Endothelial cell of umbilical vein (primary cell): ENCODE measurements around the gene CENPN.

Source experiments
- CTCF ChIP-seq, 2 donors: IDR thresholded peaks; 1 replicate in 1 of 2; 2 replicates in 1 of 2; pipeline ENCODE4 v1.5.1; 2011; ENCODE audit warnings: low read length in 2 of 2, mild to moderate bottlenecking in 2 of 2, moderate library complexity in 2 of 2, control low read depth in 1 of 2, inconsistent platforms in 1 of 2, low read depth in 1 of 2; ENCODE audit not compliant: insufficient read depth in 1 of 2; ENCODE audit errors: extremely low read depth in 1 of 2
- EZH2 ChIP-seq: IDR thresholded peaks from 2 replicates; pipeline ENCODE4 v1.6.1; 2012; ENCODE audit warnings: borderline replicate concordance, low read depth, mild to moderate bottlenecking, moderate library complexity, low read length, inconsistent platforms; ENCODE audit not compliant: severe bottlenecking
- FOS ChIP-seq: IDR thresholded peaks from 2 replicates; pipeline ENCODE4 v1.6.1; 2011; ENCODE audit warnings: mild to moderate bottlenecking, low read length, moderate library complexity, borderline replicate concordance; ENCODE audit not compliant: insufficient read depth
- JUN ChIP-seq: IDR thresholded peaks from 2 replicates; pipeline ENCODE4 v1.6.1; 2011; ENCODE audit warnings: borderline replicate concordance, low read depth; ENCODE audit not compliant: insufficient read length, insufficient read depth
- MAX ChIP-seq: IDR thresholded peaks from 2 replicates; pipeline ENCODE4 v1.6.1; 2011; ENCODE audit not compliant: insufficient read depth, insufficient read length

GRCh38 chr16:80984124-80984892 is 22.7 kb upstream of the CENPN start:
- TF ChIP-seq CTCF (IDR thresholded peaks at IDR 0.05; ENCODE audit: extremely low read depth in 1 of 2, insufficient read depth in 1 of 2, low read depth in 1 of 2, low read length in 2 of 2) = no peak
- TF ChIP-seq JUN = no peak
- no peak for TF ChIP-seq EZH2
- no peak for TF ChIP-seq MAX
- TF ChIP-seq FOS = no peak
